H1 (cell line): ENCODE measurements around the gene NEK4.

Experiments
- CTCF ChIP-seq, 3 experiments: IDR thresholded peaks; 1 replicate in 2 of 3; 2 replicates in 1 of 3; pipeline versions ENCODE4 v1.5.1 to v1.6.1; 2011; ENCODE audit warnings: low read length in 3 of 3, mild to moderate bottlenecking in 3 of 3, inconsistent platforms in 2 of 3, low read depth in 1 of 3, moderate library complexity in 1 of 3; ENCODE audit not compliant: insufficient read depth in 1 of 3; ENCODE audit errors: control extremely low read depth in 1 of 3
- YY1 ChIP-seq: IDR thresholded peaks from 2 replicates; pipeline ENCODE4 v1.6.1; 2011; ENCODE audit warnings: low read depth, mild to moderate bottlenecking, low read length

DNA sequence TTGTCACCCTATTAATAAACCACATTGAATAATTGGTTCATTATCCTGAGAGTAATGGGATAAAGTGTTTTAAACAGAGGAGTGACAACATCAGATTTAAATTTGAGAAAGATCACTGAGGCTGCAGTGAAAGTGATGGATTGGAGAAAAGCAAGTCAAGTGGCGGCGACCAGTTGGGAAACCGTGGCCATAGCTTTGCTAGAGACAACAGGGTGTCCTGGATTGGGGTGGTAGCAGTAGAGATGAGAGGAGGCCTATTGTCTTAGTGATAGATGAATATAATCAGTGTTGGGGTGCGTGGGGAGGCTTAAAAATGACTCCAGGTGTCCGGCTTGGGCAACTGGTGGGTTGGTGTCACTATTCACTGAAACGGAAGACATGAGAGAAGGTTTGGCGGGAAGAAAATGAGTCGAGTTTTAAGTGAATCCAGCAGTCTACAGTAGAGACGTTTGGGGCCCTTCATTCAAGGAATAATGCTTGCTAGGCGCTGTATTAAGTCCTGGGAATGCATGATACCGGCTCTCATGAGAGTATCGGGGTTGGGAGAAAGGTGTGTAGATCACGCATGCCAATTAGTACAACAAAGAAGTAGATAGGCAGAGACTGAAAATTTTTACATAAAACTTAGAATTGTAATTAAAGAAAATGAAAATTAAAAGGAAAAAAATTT, 819 bp downstream of the NEK4 start:
- TF ChIP-seq CTCF (IDR thresholded peaks at IDR 0.05; ENCODE audit: control extremely low read depth in 1 of 3, insufficient read depth in 1 of 3, low read depth in 1 of 3, low read length in 3 of 3) (no peak), YY1 (no peak)
